H9 (cell line): ENCODE results near the gene MAP1LC3B. TPM values are rescaled to one million over a fixed set of nuclear protein-coding genes. Genes with fewer than 3 reads are reported as not detected.

Experiments used
- DNase-seq: peaks from one replicate; pipeline ENCODE4 v3.0.0-alpha.2; 2017
- H2AFZ ChIP-seq: one replicate; pipeline ENCODE4 v1.6.1; 2013; ENCODE audit warnings: mild to moderate bottlenecking, low read length, control low read depth, moderate library complexity
- H2AK5ac ChIP-seq: 2 replicates; pipeline ENCODE4 v1.6.1; 2013; ENCODE audit warnings: low read length, control low read depth, mixed read lengths; ENCODE audit not compliant: insufficient read length
- H2BK120ac ChIP-seq: one replicate; pipeline ENCODE4 v1.6.1; 2013; ENCODE audit warnings: low read depth, mild to moderate bottlenecking, low read length, control low read depth, inconsistent platforms; ENCODE audit not compliant: poor library complexity, severe bottlenecking
- H2BK12ac ChIP-seq: 2 replicates; pipeline ENCODE4 v1.6.1; 2013; ENCODE audit warnings: low read length, control low read depth, mixed read lengths, low read depth; ENCODE audit not compliant: insufficient read length
- H2BK15ac ChIP-seq: 2 replicates; pipeline ENCODE4 v1.6.1; 2013; ENCODE audit warnings: low read depth, low read length, control low read depth
- H2BK20ac ChIP-seq: one replicate; pipeline ENCODE4 v1.6.1; 2013; ENCODE audit warnings: low read depth, mild to moderate bottlenecking, low read length, control low read depth, inconsistent platforms; ENCODE audit not compliant: poor library complexity, severe bottlenecking
- H2BK5ac ChIP-seq: 2 replicates; pipeline ENCODE4 v1.6.1; 2013; ENCODE audit warnings: low read length, control low read depth, mixed read lengths; ENCODE audit not compliant: insufficient read length
- H3K14ac ChIP-seq: 2 replicates; pipeline ENCODE4 v1.6.1; 2013; ENCODE audit warnings: low read length, control low read depth; ENCODE audit not compliant: insufficient read depth
- H3K18ac ChIP-seq: 2 replicates; pipeline ENCODE4 v1.6.1; 2013; ENCODE audit warnings: low read depth, mild to moderate bottlenecking, mixed read lengths, low read length, control low read depth; ENCODE audit not compliant: insufficient read length
- H3K23ac ChIP-seq: 2 replicates; pipeline ENCODE4 v1.6.1; 2013; ENCODE audit warnings: low read length, control low read depth, mixed read lengths, low read depth; ENCODE audit not compliant: insufficient read length
- H3K23me2 ChIP-seq: 2 replicates; pipeline ENCODE4 v1.6.1; 2013; ENCODE audit warnings: low read depth, mild to moderate bottlenecking, mixed read lengths, low read length, control low read depth; ENCODE audit not compliant: insufficient read length, poor library complexity, severe bottlenecking
- H3K27ac ChIP-seq: 2 replicates; pipeline ENCODE4 v1.5.1; 2013; ENCODE audit warnings: low read length, control low read depth, mixed read lengths, low read depth; ENCODE audit not compliant: insufficient read length
- H3K27me3 ChIP-seq: 2 replicates; pipeline ENCODE4 v1.6.1; 2013; ENCODE audit warnings: low read length, control low read depth, inconsistent platforms; ENCODE audit not compliant: insufficient read depth
- H3K4ac ChIP-seq: 2 replicates; pipeline ENCODE4 v1.6.1; 2013; ENCODE audit warnings: low read depth, mild to moderate bottlenecking, control low read depth, inconsistent platforms, low read length, moderate library complexity
- H3K4me1 ChIP-seq: 2 replicates; pipeline ENCODE4 v1.6.1; 2013; ENCODE audit warnings: low read length, control low read depth, inconsistent platforms; ENCODE audit not compliant: insufficient read depth
- H3K4me2 ChIP-seq: 2 replicates; pipeline ENCODE4 v1.6.1; 2013; ENCODE audit warnings: low read length, control low read depth, mixed read lengths; ENCODE audit not compliant: insufficient read length, insufficient read depth
- H3K56ac ChIP-seq: 2 replicates; pipeline ENCODE4 v1.6.1; 2013; ENCODE audit warnings: low read depth, mild to moderate bottlenecking, mixed read lengths, low read length, control low read depth; ENCODE audit not compliant: insufficient read length
- H3K79me1 ChIP-seq: 2 replicates; pipeline ENCODE4 v1.6.1; 2013; ENCODE audit warnings: low read depth, mild to moderate bottlenecking, moderate library complexity, low read length, control low read depth, inconsistent platforms; ENCODE audit not compliant: insufficient read depth, poor library complexity, severe bottlenecking
- H3K79me2 ChIP-seq: 2 replicates; pipeline ENCODE4 v1.6.1; 2013; ENCODE audit warnings: low read length, control low read depth, inconsistent platforms; ENCODE audit not compliant: insufficient read depth
- H3K9ac ChIP-seq: 2 replicates; pipeline ENCODE4 v1.6.1; 2013; ENCODE audit warnings: low read length, control low read depth, mixed read lengths; ENCODE audit not compliant: insufficient read length; ENCODE audit errors: extremely low read depth
- H3K9me3 ChIP-seq: one replicate; pipeline ENCODE4 v1.6.1; 2013; ENCODE audit warnings: low read depth, low read length, inconsistent platforms; ENCODE audit not compliant: control insufficient read depth
- H3T11ph ChIP-seq: one replicate; pipeline ENCODE4 v1.6.1; 2013; ENCODE audit warnings: mild to moderate bottlenecking, low read length, control low read depth, inconsistent platforms
- H4K20me1 ChIP-seq: one replicate; pipeline ENCODE4 v1.6.1; 2013; ENCODE audit not compliant: control insufficient read depth, insufficient read length, insufficient read depth
- H4K5ac ChIP-seq: 2 replicates; pipeline ENCODE4 v1.6.1; 2013; ENCODE audit warnings: low read depth, mild to moderate bottlenecking, mixed read lengths, low read length, control low read depth; ENCODE audit not compliant: insufficient read length
- H4K8ac ChIP-seq: replicated peaks from 2 replicates; pipeline ENCODE4 v1.6.1; 2013; ENCODE audit warnings: low read length, control low read depth, mixed read lengths, low read depth; ENCODE audit not compliant: insufficient read length
- H4K91ac ChIP-seq: 2 replicates; pipeline ENCODE4 v1.6.1; 2013; ENCODE audit warnings: low read depth, mild to moderate bottlenecking, moderate library complexity, mixed read lengths, low read length, control low read depth; ENCODE audit not compliant: insufficient read length
- H3K27ac Mint-ChIP-seq, 3 experiments: 2 replicates in 2 of 3; 3 replicates in 1 of 3; pipeline ENCODE4 v1.8.0; 2020 to 2021; ENCODE audit warnings: mixed read lengths in 3 of 3, mild to moderate bottlenecking in 1 of 3, moderate library complexity in 1 of 3
- H3K27me3 Mint-ChIP-seq: 2 replicates; pipeline ENCODE4 v1.8.0; 2021; ENCODE audit warnings: low read depth, mild to moderate bottlenecking, moderate library complexity, mixed read lengths
- H3K36me3 Mint-ChIP-seq, 3 experiments: 2 replicates in 2 of 3; 3 replicates in 1 of 3; pipeline ENCODE4 v1.8.0; 2020 to 2021; ENCODE audit warnings: low read depth in 3 of 3, mixed read lengths in 3 of 3; ENCODE audit not compliant: insufficient read depth in 1 of 3
- H3K4me1 Mint-ChIP-seq, 2 experiments: 2 replicates each; pipeline ENCODE4 v1.8.0; 2020; ENCODE audit warnings: mixed read lengths in 2 of 2
- H3K4me3 Mint-ChIP-seq, 2 experiments: 2 replicates in 1 of 2; 3 replicates in 1 of 2; pipeline ENCODE4 v1.8.0; 2020 to 2021; ENCODE audit warnings: mild to moderate bottlenecking in 2 of 2, mixed read lengths in 2 of 2, moderate library complexity in 1 of 2
- H3K9me3 Mint-ChIP-seq, 2 experiments: 2 replicates in 1 of 2; 3 replicates in 1 of 2; pipeline ENCODE4 v1.8.0; 2020; ENCODE audit warnings: mild to moderate bottlenecking in 2 of 2, mixed read lengths in 2 of 2, moderate library complexity in 1 of 2
- WGBS: extraction: QIAGEN DNeasy Blood & Tissue Kit; methylation state at CpG from one replicate; pipeline ENCODE4 v1.1.7; 2013; ENCODE audit warnings: missing lambda C conversion rate, low lambda C conversion rate, mixed read lengths; ENCODE audit not compliant: insufficient read length; ENCODE audit errors: extremely low coverage; 5-methylcytosine and 5-hydroxymethylcytosine counted together
- total RNA-seq: library from RNA; stranded (reverse); gene quantifications from 2 replicates; pipeline ENCODE4 v1.2.1, GENCODE V29; 2021
- TF ChIP-seq, protein P1 (sequence below): fragments of 200-600 bp; sonication (generic); conservative IDR thresholded peaks from 3 replicates; pipeline ENCODE4 v1.8.0; 2021; ENCODE audit warnings: antibody characterized with exemption, mild to moderate bottlenecking

MAP1LC3B gene
- total RNA-seq, 1 experiment from 2014 or later: 47.1 TPM

DNA sequence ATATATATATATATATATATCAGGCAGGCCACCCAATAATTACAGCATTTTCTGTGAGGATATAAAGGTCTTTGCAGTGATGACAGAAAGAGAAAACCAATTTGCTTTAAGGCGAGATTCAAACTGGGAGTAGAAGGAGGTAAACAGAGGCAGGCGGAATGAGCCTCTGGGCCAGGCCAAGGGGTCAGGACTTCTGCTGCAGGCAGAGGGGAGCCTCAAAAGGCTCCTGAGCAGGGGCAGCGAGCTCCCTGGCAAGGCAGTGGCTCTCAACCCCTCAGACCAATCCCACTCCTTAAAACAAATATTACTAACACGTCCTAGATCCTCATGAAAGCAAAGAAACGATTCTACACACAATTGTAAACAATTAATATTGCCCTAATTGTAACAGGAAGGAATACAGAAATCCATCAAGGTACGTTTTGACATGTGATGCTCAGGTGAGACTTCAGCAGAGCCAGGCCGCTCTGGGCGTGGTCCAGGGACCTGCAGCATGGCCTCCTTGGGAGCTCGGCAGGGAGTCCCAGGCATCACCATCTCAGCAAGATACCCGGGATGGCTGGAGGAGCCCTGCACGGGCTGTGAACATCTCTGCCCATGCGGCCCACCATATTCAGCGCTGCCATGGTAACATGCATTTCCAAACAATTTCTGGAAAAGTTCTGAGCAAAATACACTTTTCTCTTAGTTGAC, 27.0 kb upstream of the MAP1LC3B start:
- no peak overlapping the region for H3K14ac ChIP-seq
- H3K4me1 Mint-ChIP-seq: peaks cover 14 to 18% of the 10 kb centered on the region in 2 experiments
- no peaks in the 10 kb centered on the region for H3K9me3 Mint-ChIP-seq
- H2AFZ ChIP-seq: no peak overlapping the region
- no peaks in the 10 kb centered on the region for H3K23me2 ChIP-seq
- H2BK12ac ChIP-seq: no peak overlapping the region
- no peaks in the 10 kb centered on the region; the same call in 1 of the 2 replicates for H3K79me2 ChIP-seq
- H3K4me3 Mint-ChIP-seq: no peak overlapping the region
- H3K27me3 Mint-ChIP-seq: no peaks in the 10 kb centered on the region
- H3K36me3 Mint-ChIP-seq: peaks cover 2 to 24% (median 7%) of the 10 kb centered on the region in 3 experiments; a peak in 6 of 7 replicates
- no peak overlapping the region for H3K27ac ChIP-seq
- H2BK5ac ChIP-seq: no peak overlapping the region
- TF ChIP-seq, protein P1, sequence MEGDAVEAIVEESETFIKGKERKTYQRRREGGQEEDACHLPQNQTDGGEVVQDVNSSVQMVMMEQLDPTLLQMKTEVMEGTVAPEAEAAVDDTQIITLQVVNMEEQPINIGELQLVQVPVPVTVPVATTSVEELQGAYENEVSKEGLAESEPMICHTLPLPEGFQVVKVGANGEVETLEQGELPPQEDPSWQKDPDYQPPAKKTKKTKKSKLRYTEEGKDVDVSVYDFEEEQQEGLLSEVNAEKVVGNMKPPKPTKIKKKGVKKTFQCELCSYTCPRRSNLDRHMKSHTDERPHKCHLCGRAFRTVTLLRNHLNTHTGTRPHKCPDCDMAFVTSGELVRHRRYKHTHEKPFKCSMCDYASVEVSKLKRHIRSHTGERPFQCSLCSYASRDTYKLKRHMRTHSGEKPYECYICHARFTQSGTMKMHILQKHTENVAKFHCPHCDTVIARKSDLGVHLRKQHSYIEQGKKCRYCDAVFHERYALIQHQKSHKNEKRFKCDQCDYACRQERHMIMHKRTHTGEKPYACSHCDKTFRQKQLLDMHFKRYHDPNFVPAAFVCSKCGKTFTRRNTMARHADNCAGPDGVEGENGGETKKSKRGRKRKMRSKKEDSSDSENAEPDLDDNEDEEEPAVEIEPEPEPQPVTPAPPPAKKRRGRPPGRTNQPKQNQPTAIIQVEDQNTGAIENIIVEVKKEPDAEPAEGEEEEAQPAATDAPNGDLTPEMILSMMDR: no peak
- H4K91ac ChIP-seq: no peak overlapping the region
- H3K9ac ChIP-seq: no peak overlapping the region
- no peak overlapping the region for H3K27ac Mint-ChIP-seq
- no peak overlapping the region for H3K4me2 ChIP-seq
- no peak overlapping the region for H2BK120ac ChIP-seq
- no peak overlapping the region for H2BK20ac ChIP-seq
- no peak overlapping the region for H3K56ac ChIP-seq
- no peak overlapping the region for H3K23ac ChIP-seq
- no peak overlapping the region for H3T11ph ChIP-seq
- H4K20me1 ChIP-seq: no peaks in the 10 kb centered on the region
- no peaks in the 10 kb centered on the region for H3K4me1 ChIP-seq
- H2BK15ac ChIP-seq: no peak overlapping the region
- no peak overlapping the region for H3K18ac ChIP-seq
- no peak overlapping the region for H4K5ac ChIP-seq
- WGBS: no CpG with 5 or more reads among the region's 13 CpGs
- H3K4ac ChIP-seq: no peak overlapping the region
- H2AK5ac ChIP-seq: no peak overlapping the region
- H3K27me3 ChIP-seq: no peaks in the 10 kb centered on the region
- no peak overlapping the region for H4K8ac ChIP-seq
- H3K9me3 ChIP-seq: no peaks in the 10 kb centered on the region
- DNase-seq: no peak
- peaks cover 7% of the 10 kb centered on the region for H3K79me1 ChIP-seq
